IPS-18c (cell line): ENCODE results near the gene AFF2.

Experiments used
- H3K4me3 ChIP-seq: 2 replicates; pipeline ENCODE4 v1.7.0; 2013; ENCODE audit warnings: low read depth, mild to moderate bottlenecking, low read length, moderate library complexity; ENCODE audit not compliant: insufficient read depth
- H3K9me3 ChIP-seq: one replicate; pipeline ENCODE4 v1.6.1; 2013; ENCODE audit warnings: mild to moderate bottlenecking, low read length, moderate library complexity; ENCODE audit not compliant: control insufficient read depth, insufficient read depth

The AFF2 gene

DNA sequence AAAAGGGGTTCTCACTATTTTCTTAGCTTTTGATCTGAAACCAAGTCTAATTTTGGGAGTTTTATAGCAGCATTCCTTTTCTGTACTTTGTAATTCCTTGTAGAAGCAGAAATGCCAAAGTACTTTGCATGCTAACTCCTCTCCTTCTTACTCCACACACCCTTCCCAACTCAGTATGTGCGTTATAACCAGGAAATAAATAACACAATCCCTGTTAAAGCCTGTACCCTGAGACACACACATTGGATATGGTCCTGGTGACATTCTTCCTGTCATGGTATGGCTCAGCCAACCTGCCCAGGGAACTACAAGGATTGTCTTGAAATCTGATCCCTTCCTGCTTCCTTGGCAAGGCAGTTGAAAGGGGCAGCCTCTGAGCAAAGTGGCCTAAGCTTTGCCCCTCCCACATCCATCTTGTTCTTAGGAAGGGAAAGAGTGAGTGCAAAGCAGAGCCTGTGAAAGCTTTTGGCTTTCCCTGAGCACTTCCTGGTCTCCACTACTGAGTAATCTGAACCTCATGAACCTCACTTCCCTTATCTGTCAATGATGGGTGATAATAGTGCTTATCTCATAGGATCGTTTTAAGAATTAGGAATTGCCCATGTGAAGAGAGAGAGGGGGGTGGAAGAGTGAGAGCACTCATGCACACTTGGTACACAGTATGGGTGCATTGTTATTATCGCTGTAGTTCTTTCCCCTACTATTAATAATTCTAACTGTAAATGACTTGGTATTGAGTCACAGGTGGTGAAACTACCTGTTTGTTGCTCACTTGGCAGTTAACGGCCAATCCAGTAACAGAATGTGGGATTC lies 109.3 kb downstream of the AFF2 start:
- H3K9me3 ChIP-seq: peaks cover 6% of the 10 kb centered on the region
- H3K4me3 ChIP-seq: 0 out of 2 replicates have a peak overlapping the region, but pooled peaks have one; percentile 20

- Histone ChIP-seq H3K4me3 (no peak overlapping the region), H3K9me3 (peaks cover 6% of the 10 kb centered on the region)
Measured at GRCh38 chrX:148610328-148610698, 109.9 kb downstream of the AFF2 start.

DNA sequence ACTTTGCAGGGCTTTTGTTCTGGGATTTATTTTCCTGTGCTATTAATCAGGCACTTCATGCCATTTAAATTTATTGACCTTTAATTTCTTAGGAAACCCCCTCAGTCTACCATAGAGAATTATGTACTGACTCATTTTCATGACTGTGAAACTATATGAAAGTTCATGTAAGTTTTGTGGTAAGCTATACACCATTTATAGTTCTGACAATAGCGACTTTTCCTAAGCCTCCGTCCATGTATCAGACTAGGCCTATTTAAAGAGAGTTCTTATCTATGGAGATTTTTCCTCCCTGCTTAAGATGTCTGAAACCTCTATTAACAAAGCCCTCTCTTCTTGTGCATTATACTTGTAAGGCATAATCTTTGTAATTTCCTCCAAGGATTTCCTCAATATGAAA lies 111.6 kb downstream of the AFF2 start:
- peaks cover 3% of the 10 kb centered on the region for H3K9me3 ChIP-seq
- no peak overlapping the region for H3K4me3 ChIP-seq

GRCh38 chrX:148612431-148612830 lies 112.0 kb downstream of the AFF2 start:
- H3K4me3 ChIP-seq: no peak overlapping the region
- H3K9me3 ChIP-seq: peaks cover 3% of the 10 kb centered on the region

- Histone ChIP-seq H3K9me3 (peaks cover 3% of the 10 kb centered on the region), H3K4me3 (no peak overlapping the region)
Measured at GRCh38 chrX:148613636-148614035, 113.2 kb downstream of the AFF2 start.

- peaks cover 2% of the 10 kb centered on the region for H3K9me3 ChIP-seq
- no peak overlapping the region for H3K4me3 ChIP-seq
Measured at GRCh38 chrX:148615491-148615890, 115.1 kb downstream of the AFF2 start.

DNA sequence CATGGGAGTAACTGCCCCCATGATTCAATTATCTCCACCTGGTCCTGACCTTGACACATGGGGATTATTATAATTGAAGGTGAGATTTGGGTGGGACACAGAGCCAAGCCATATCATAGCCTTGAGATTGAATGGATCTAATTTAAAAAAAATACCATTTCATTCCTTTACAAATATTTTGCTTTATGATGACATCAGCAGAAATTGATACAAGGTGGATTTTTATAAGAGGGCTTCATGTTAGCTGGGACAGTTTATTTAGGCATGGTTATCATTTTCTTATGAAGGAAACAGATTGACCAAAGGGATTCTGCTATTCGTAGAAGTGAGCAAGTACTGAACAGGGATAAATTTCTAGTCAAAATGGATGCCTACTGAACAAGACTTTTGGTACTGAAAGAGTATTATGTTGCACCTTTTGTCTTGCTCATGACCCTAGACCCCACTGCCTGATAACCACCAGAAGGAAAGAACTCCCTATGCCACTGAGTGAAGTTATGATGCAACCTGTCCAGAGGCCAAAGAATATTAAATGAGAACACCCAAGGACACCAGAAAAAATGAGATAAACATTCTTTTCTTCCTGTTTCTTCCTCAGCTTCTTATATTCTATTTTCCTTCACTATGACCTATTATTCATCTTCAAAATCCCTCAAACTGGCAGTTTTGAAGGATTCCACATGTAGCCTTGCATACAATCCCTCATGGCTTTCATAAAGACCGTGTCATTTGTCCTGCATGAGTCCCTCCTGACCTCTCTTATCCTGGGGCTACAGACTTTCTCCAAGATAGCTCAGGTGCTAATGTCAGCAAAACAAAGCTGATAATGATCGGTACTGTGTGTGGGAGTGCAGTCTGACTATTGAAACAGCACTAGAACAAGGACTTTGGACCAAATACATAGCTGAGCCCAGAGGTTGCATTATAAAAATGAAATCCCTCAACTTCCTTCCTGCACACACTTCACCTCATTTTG lies 118.3 kb downstream of the AFF2 start:
- Histone ChIP-seq H3K4me3 (no peak overlapping the region), H3K9me3 (peaks cover 2% of the 10 kb centered on the region)

DNA sequence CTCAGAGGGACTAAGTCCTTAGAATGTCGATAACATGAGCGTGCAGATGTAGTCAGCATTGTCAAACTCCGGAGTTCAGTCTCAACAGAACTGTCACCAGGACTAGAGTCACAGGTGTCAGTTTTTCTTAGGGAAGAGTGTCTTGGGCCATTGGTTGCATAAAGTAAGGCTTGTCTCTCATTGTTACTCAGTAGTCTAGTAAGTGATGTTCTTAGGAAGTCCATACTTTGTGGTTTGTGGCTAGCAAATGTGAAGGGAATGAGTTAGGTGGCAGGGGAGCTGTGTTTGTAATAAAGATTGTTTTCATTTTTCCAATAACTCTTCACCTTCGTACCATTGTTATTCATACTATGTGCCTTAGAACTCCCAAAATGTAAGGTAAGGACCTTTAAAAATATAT lies 119.6 kb downstream of the AFF2 start:
- H3K4me3 ChIP-seq: no peak overlapping the region
- H3K9me3 ChIP-seq: peaks cover 2% of the 10 kb centered on the region

DNA sequence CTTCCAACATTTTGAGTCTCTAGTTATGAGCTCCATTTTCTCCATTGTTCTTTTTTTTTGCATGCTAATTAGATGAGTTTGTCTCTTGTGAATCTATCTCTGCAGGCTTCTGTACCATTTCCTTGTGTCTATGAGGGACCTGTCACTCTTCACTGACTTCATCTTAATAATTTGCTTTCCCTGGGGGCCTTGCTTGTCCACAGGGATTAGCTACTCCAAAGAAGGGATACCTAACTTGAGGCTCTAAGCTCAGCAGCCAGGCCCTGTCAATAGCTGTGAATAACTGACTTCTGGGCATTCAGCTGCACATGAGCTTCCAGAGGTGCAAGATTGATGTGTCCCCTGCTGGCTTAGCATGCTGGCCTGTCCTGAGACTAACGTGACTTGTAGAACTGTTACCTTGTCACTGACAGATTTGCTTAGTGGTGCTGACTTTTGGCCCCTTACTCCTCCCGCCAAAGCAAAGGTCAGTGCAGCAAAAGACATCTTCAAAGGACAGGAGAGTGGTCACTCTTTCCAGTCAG lies 124.6 kb downstream of the AFF2 start:
- Histone ChIP-seq H3K4me3 (no peak overlapping the region), H3K9me3 (no peaks in the 10 kb centered on the region)

DNA sequence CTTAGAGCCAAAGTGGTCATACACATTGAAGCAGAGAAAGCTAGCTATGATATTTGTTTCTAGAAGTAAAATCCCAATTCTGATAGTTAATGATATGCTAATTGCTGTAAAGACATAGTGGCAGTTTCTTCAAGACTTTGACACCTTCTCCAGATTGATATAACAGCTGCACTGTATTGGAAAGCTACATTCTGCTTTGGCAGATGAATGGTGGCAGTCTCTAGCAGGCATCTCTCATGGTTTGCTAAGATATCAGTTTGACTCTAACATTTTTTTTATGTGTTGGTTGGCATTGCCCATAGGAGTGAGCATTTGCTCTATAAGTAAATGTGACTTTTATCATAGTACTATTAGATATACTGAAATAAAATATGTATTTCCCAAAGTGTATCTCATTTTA lies 128.2 kb downstream of the AFF2 start:
- Histone ChIP-seq H3K9me3 (no peaks in the 10 kb centered on the region), H3K4me3 (no peak overlapping the region)

- no peaks in the 10 kb centered on the region for H3K9me3 ChIP-seq
- H3K4me3 ChIP-seq: no peak overlapping the region
Measured at GRCh38 chrX:148629434-148629833, 129.0 kb downstream of the AFF2 start.

DNA sequence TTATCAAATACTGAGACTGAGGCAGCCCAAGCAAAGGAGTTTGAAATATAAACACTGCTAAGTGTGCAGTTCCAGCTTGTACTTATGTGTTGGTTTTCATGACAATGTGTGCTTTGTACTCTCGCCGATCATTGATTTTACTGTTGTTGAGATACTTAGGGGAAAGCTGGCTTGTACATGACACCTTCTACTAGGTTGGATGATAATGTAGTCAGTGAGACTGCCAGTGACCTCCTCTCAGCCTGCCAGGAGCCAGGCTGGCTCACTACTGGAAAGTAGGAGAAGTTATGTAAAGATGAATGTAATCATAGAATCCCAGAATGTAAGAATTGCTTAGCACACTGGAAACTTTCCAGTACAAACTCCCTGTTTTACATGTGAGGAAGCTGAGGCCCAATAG lies 132.0 kb downstream of the AFF2 start:
- Histone ChIP-seq H3K9me3 (no peaks in the 10 kb centered on the region), H3K4me3 (no peak overlapping the region)

DNA sequence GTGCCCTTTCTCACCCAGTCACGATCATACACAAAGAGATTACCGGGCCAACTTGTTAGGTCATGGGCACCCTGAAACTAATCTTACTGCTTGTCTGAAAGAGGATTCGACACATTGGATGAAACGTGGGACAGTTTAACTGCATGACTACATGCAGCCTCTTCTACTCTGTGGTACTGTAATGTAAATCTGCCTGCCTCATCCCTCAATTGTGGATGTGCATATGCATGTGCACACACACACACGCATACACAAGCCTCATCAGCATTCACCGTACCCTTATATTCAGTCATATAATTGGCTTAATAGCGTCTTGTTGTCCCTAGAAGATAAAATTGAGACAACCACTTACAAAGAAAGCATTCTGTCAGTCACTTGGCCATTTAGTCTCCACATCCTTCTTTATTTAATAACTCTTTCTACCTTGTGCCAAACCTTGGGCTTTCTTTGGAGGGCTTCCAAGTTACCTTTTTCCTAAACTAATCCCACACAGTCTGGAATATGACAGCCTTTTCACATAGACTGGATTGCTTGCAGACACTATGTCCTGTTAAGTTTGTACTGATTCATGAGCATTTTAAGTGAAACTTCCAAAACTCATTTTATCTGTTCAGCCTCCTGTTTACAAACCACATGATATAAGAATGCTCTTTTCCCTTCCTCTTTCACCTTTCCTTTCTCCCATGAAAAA lies 132.9 kb downstream of the AFF2 start:
- no peak overlapping the region for H3K4me3 ChIP-seq

DNA sequence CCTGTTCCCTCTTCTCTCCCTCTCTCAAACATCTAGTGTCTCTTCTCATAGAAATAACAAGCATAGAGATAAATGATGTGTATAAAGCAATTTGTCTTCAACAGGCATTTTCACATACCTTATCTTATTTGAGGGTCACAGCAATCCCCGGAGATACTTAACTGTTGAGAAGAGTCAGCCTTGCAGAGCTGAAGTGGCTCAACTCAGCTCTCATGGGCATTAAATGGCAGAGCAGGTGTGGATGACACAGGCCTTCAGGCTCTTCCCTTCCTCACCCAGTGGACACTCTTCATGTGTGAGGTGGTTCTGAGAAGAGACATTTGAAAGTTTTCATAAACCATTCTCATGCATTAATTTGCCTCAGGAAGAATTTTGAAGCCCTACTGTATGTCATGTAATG lies 134.2 kb downstream of the AFF2 start:
- Histone ChIP-seq H3K4me3 (no peak overlapping the region), H3K9me3 (no peaks in the 10 kb centered on the region)

More for the DNA sequence above, 132.9 kb downstream of the AFF2 start:
- H3K9me3 ChIP-seq: no peaks in the 10 kb centered on the region

DNA sequence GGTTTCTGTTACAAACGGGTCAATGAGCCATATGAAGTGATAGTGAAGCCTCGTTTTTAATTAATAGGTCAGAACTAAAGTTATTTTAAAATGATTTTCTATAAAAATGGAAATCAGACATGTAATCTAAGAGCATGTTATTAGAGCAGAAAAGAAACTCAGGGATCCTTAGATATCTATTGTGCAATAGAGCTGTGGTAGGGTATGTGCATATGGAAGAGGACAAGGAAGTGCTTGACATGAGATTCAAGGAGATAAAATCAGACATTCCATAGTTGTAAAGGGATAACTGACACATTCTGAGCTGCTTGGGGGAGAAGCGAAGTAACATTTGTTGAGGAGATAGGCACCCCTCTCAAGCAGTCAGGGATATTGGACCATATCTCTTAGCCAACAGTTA lies 143.0 kb downstream of the AFF2 start:
- Histone ChIP-seq H3K9me3 (no peaks in the 10 kb centered on the region), H3K4me3 (no peak overlapping the region)

DNA sequence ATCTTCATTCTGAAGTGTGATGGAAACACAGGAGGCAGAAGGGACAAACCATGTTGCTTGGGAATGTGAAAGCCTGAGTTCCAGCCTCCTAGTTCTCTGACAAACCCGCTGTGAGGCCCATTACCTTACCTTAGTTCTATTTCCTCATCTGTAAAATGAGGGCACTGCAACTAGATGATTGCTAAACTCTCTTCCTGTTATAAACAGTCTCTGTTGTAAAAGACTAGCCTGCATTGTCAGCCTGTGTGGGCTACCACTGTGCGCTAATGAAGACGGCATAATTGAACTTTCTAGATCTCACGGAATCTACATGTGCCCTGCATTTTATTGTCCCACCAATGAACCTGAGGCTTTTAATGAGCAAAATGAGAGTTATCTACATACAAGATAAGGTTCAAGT lies 147.2 kb downstream of the AFF2 start:
- Histone ChIP-seq H3K9me3 (no peaks in the 10 kb centered on the region), H3K4me3 (no peak overlapping the region)

DNA sequence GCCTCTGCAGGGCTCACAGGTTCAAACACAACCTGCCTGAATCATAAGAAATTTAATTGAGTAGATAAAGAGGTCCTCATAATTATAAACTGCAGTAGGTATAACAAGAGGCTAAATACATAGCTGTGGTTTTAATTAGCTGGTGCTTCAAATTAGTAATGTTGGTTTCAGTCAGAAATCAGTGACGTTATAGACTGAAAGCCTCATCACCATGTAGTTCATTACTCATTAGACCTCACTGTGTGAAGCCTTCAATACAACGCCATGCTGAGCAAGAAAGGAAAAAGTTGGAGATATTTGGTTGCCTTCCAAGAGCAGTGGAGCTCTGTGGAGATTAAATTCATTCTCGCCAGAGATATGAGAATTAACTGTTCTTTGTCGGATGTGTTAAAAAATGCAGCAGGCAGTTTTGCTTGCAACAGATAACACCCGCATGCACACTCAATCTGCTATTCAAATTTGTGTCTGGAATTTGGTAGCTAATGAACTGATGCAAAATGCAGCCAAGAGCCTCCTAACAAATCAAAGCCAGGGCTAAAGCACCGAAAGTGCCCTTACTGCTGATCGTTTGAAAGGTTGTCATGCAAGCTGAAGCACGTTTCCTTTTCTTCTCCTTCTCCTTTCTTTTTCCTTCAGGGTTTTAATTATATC lies 148.9 kb downstream of the AFF2 start:
- Histone ChIP-seq H3K4me3 (no peak overlapping the region), H3K9me3 (no peaks in the 10 kb centered on the region)
